DMS53 treated with DMSO at 0.1 percent for 48 hours (cell line): ENCODE results near the gene RNF10.
"Not testable (repeated sequence)": the region's sequence is repeated elsewhere in the genome, so short reads cannot be mapped to it uniquely, and the experiment has no call there.

ENCODE experiments used
- DNase-seq: peaks from one replicate; lab custom pipeline; 2025; ENCODE audit not compliant: unreplicated experiment; lab: John Stamatoyannopoulos, UW

Gene RNF10

GRCh38 chr12:120522568-120522967 lies 11.6 kb upstream of the RNF10 start:
- DNase-seq = no peak

GRCh38 chr12:120528861-120529525 lies 5.2 kb upstream of the RNF10 start, which contains the start of gene COQ5:
TSS of gene COQ5 (minus strand) at chr12:120529158. CDS start at chr12:120529141, 17 bp downstream.
- DNase-seq = peak; percentile 83

GRCh38 chr12:120529641-120530417 lies 4.3 kb upstream of the RNF10 start:
- peak; percentile 78 for DNase-seq

- DNase-seq = not testable (repeated sequence)
Measured at GRCh38 chr12:120530418-120530761, 3.8 kb upstream of the RNF10 start.

- DNase-seq = no peak
Measured at GRCh38 chr12:120532701-120533238, 1.4 kb upstream of the RNF10 start.

- DNase-seq = peak; percentile 35
Measured at GRCh38 chr12:120534703-120535655, 823 bp downstream of the RNF10 start.

GRCh38 chr12:120536064-120536791 lies 2.1 kb downstream of the RNF10 start:
- no peak for DNase-seq

- no peak for DNase-seq
Measured at GRCh38 chr12:120537856-120538220, 3.7 kb downstream of the RNF10 start.

- DNase-seq = no peak
Measured at GRCh38 chr12:120538281-120539156, 4.4 kb downstream of the RNF10 start.

GRCh38 chr12:120539303-120539702 lies 5.1 kb downstream of the RNF10 start:
- no peak for DNase-seq

- DNase-seq = no peak
Measured at GRCh38 chr12:120540445-120540844, 6.3 kb downstream of the RNF10 start.

- no peak for DNase-seq
Measured at GRCh38 chr12:120542166-120542565, 8.0 kb downstream of the RNF10 start.

- no peak for DNase-seq
Measured at GRCh38 chr12:120544691-120545090, 10.5 kb downstream of the RNF10 start.

- no peak for DNase-seq
Measured at GRCh38 chr12:120546050-120546386, 11.9 kb downstream of the RNF10 start.

- no peak for DNase-seq
Measured at GRCh38 chr12:120554678-120555077, 20.5 kb downstream of the RNF10 start.

GRCh38 chr12:120557589-120557988 lies 23.4 kb downstream of the RNF10 start:
- no peak for DNase-seq

- DNase-seq = no peak
Measured at GRCh38 chr12:120562906-120563305, 28.8 kb downstream of the RNF10 start.

- no peak for DNase-seq
Measured at GRCh38 chr12:120563495-120563894, 29.3 kb downstream of the RNF10 start.

- no peak for DNase-seq
Measured at GRCh38 chr12:120571299-120571698, 37.1 kb downstream of the RNF10 start.

GRCh38 chr12:120573560-120573959 lies 39.4 kb downstream of the RNF10 start:
- DNase-seq = no peak
